Activated CD4-positive, alpha-beta memory T cell treated with anti-CD3 and anti-CD28 coated beads, Interleukin-2, amount 10 ng/mL, durations not matched to agents 7 days and 5 days (primary cell): ENCODE data around the gene TOP1. TPM values are rescaled to one million over a fixed set of nuclear protein-coding genes. Genes with fewer than 3 reads are reported as not detected.
"Not testable (repeated sequence)": the region's sequence is repeated elsewhere in the genome, so short reads cannot be mapped to it uniquely, and the experiment has no call there.

ENCODE experiments used
- CTCF ChIA-PET: fragments of 350-600 bp; sonication (Branson Sonifier 250); formaldehyde crosslinking; loops from one replicate; lab custom pipeline; 2021; ENCODE audit warnings: antibody characterized with exemption, inconsistent platforms; lab: Charles Lee
- POLR2A ChIA-PET: fragments of 350-600 bp; sonication (Branson Sonifier 250); formaldehyde crosslinking; loops from one replicate; lab custom pipeline; 2021; ENCODE audit warnings: antibody characterized with exemption; lab: Charles Lee
- DNase-seq: peaks from one replicate; pipeline ENCODE4 v3.0.0-alpha.2; 2020
- H3K27ac Mint-ChIP-seq: one replicate; pipeline ENCODE4 v1.8.0; 2021; ENCODE audit warnings: mild to moderate bottlenecking, mixed read lengths
- H3K27me3 Mint-ChIP-seq: one replicate; pipeline ENCODE4 v1.8.0; 2021; ENCODE audit warnings: mixed read lengths
- H3K36me3 Mint-ChIP-seq: one replicate; pipeline ENCODE4 v1.8.0; 2021; ENCODE audit warnings: low read depth, mixed read lengths
- H3K4me1 Mint-ChIP-seq: one replicate; pipeline ENCODE4 v1.8.0; 2021; ENCODE audit warnings: mixed read lengths
- H3K4me3 Mint-ChIP-seq: one replicate; pipeline ENCODE4 v1.8.0; 2021; ENCODE audit warnings: mild to moderate bottlenecking, mixed read lengths
- H3K9me3 Mint-ChIP-seq: one replicate; pipeline ENCODE4 v1.8.0; 2021; ENCODE audit warnings: mixed read lengths
- total RNA-seq, 2 experiments: library from RNA; stranded (reverse); gene quantifications; one replicate each; pipeline ENCODE4 v1.2.3, GENCODE V29; 2021

TOP1 gene
- total RNA-seq, 2 experiments from 2014 or later, result 67.5 to 68.0 TPM

GRCh38 chr20:41110012-41110411, 81.4 kb downstream of the TOP1 start:
- CTCF ChIA-PET, result interaction anchor here (1.2 kb wide), 1 partner anchor 118 kb away, joined by 4 read pairs; no protein-coding TSS in a partner anchor
- Mint-ChIP-seq H3K36me3 (peaks cover 46% of the 10 kb centered on the region), H3K4me3 (no peak overlapping the region), H3K4me1 (no peaks in the 10 kb centered on the region), H3K27ac (no peak overlapping the region), H3K27me3 (no peaks in the 10 kb centered on the region), H3K9me3 (no peaks in the 10 kb centered on the region)
- no peak for DNase-seq
- POLR2A ChIA-PET, result no interaction called here

- ChIA-PET POLR2A (no interaction called here), CTCF (interaction anchor here (1.4 to 2.2 kb wide), 3 partner anchors 11 to 148 kb away, joined by 4 to 10 read pairs (median 4); no protein-coding TSS in a partner anchor)
- Mint-ChIP-seq H3K36me3 (peaks cover 52% of the 10 kb centered on the region), H3K4me1 (no peaks in the 10 kb centered on the region), H3K4me3 (no peak overlapping the region), H3K9me3 (no peaks in the 10 kb centered on the region), H3K27me3 (no peaks in the 10 kb centered on the region), H3K27ac (no peak overlapping the region)
- DNase-seq, result no peak
Measured at GRCh38 chr20:41110930-41111577, 82.4 kb downstream of the TOP1 start.

GRCh38 chr20:41111578-41111951, 82.9 kb downstream of the TOP1 start:
- Mint-ChIP-seq H3K9me3 (no peaks in the 10 kb centered on the region), H3K27me3 (no peaks in the 10 kb centered on the region), H3K36me3 (peaks cover 57% of the 10 kb centered on the region), H3K27ac (no peak overlapping the region), H3K4me3 (no peak overlapping the region), H3K4me1 (no peaks in the 10 kb centered on the region)
- DNase-seq, result no peak
- ChIA-PET POLR2A (no interaction called here), CTCF (interaction anchor here (0.6 to 2.2 kb wide), 4 partner anchors 12 to 149 kb away, joined by 4 to 10 read pairs (median 4); no protein-coding TSS in a partner anchor)

GRCh38 chr20:41116282-41116956, 87.8 kb downstream of the TOP1 start:
- Mint-ChIP-seq H3K4me1 (peaks cover 15% of the 10 kb centered on the region), H3K9me3 (no peaks in the 10 kb centered on the region), H3K4me3 (no peak overlapping the region), H3K36me3 (peaks cover 70% of the 10 kb centered on the region), H3K27ac (no peak overlapping the region), H3K27me3 (no peaks in the 10 kb centered on the region)
- CTCF ChIA-PET, result interaction anchor here (0.7 kb wide), 1 partner anchor 79 kb away, joined by 5 read pairs; no protein-coding TSS in a partner anchor
- POLR2A ChIA-PET, result no interaction called here
- DNase-seq, result no peak

GRCh38 chr20:41118159-41118558, 89.5 kb downstream of the TOP1 start:
- POLR2A ChIA-PET, result not testable (repeated sequence)

GRCh38 chr20:41118632-41119031, 90.0 kb downstream of the TOP1 start:
- CTCF ChIA-PET, result interaction anchor here (1.1 to 1.6 kb wide), 3 partner anchors 16 to 150 kb away, joined by 3 to 6 read pairs (median 4); no protein-coding TSS in a partner anchor
- no peaks in the 10 kb centered on the region for H3K9me3 Mint-ChIP-seq
- no peak for DNase-seq
- POLR2A ChIA-PET, result no interaction called here
- peaks cover 71% of the 10 kb centered on the region for H3K36me3 Mint-ChIP-seq
- no peak overlapping the region for H3K4me3 Mint-ChIP-seq
- no peak overlapping the region for H3K27ac Mint-ChIP-seq
- H3K27me3 Mint-ChIP-seq, result no peaks in the 10 kb centered on the region
- peaks cover 18% of the 10 kb centered on the region for H3K4me1 Mint-ChIP-seq

More at GRCh38 chr20:41118159-41118558, 89.5 kb downstream of the TOP1 start:
- peaks cover 18% of the 10 kb centered on the region for H3K4me1 Mint-ChIP-seq
- H3K9me3 Mint-ChIP-seq, DNase-seq, H3K27ac Mint-ChIP-seq, H3K4me3 Mint-ChIP-seq, H3K27me3 Mint-ChIP-seq: not testable (repeated sequence)
- CTCF ChIA-PET, result interaction anchor here (1.1 to 1.6 kb wide), 4 partner anchors 17 to 149 kb away, joined by 3 to 6 read pairs (median 4); no protein-coding TSS in a partner anchor
- H3K36me3 Mint-ChIP-seq, result peaks cover 71% of the 10 kb centered on the region

- Mint-ChIP-seq H3K4me1 (peaks cover 18% of the 10 kb centered on the region), H3K4me3 (no peak overlapping the region), H3K36me3 (peaks cover 70% of the 10 kb centered on the region), H3K9me3 (no peaks in the 10 kb centered on the region), H3K27ac (no peak overlapping the region), H3K27me3 (no peaks in the 10 kb centered on the region)
- CTCF ChIA-PET, result interaction anchor here (1.0 to 3.8 kb wide), 5 partner anchors 15 to 129 kb away, joined by 3 to 23 read pairs (median 7); no protein-coding TSS in a partner anchor
- DNase-seq, result no peak
- POLR2A ChIA-PET, result interaction anchor here (0.6 to 1.0 kb wide), 2 partner anchors 37 to 81 kb away, joined by 3 to 4 read pairs; no protein-coding TSS in a partner anchor
Measured at GRCh38 chr20:41119614-41120561, 91.3 kb downstream of the TOP1 start.

GRCh38 chr20:41121399-41121798, 92.8 kb downstream of the TOP1 start:
- Mint-ChIP-seq H3K27ac (peak overlapping the region; percentile 53), H3K9me3 (no peaks in the 10 kb centered on the region), H3K4me3 (no peak overlapping the region), H3K27me3 (no peaks in the 10 kb centered on the region), H3K4me1 (peaks cover 18% of the 10 kb centered on the region), H3K36me3 (peaks cover 75% of the 10 kb centered on the region)
- no peak for DNase-seq
- ChIA-PET POLR2A (interaction anchor here (1.0 kb wide), 1 partner anchor 36 kb away, joined by 3 read pairs; no protein-coding TSS in a partner anchor), CTCF (interaction anchor here (0.9 to 3.8 kb wide), 5 partner anchors 13 to 217 kb away, joined by 3 to 23 read pairs (median 9); no protein-coding TSS in a partner anchor)

GRCh38 chr20:41123631-41124030, 95.0 kb downstream of the TOP1 start:
- no peaks in the 10 kb centered on the region for H3K9me3 Mint-ChIP-seq
- H3K36me3 Mint-ChIP-seq, result peaks cover 71% of the 10 kb centered on the region
- H3K27me3 Mint-ChIP-seq, result no peaks in the 10 kb centered on the region
- H3K27ac Mint-ChIP-seq, result no peak overlapping the region
- POLR2A ChIA-PET, result no interaction called here
- CTCF ChIA-PET, result interaction anchor here (3.8 kb wide), 2 partner anchors 11 to 132 kb away, joined by 15 to 23 read pairs; no protein-coding TSS in a partner anchor
- no peak overlapping the region for H3K4me3 Mint-ChIP-seq
- DNase-seq, result no peak
- H3K4me1 Mint-ChIP-seq, result peaks cover 18% of the 10 kb centered on the region

GRCh38 chr20:41124451-41125094, 96.0 kb downstream of the TOP1 start:
- DNase-seq, result no peak
- POLR2A ChIA-PET, result no interaction called here
- H3K36me3 Mint-ChIP-seq, result peaks cover 70% of the 10 kb centered on the region
- H3K27me3 Mint-ChIP-seq, result no peaks in the 10 kb centered on the region
- H3K4me1 Mint-ChIP-seq, result peaks cover 18% of the 10 kb centered on the region
- no peak overlapping the region for H3K27ac Mint-ChIP-seq
- CTCF ChIA-PET, result interaction anchor here (1.0 to 1.4 kb wide), 3 partner anchors 9 to 156 kb away, joined by 3 to 8 read pairs (median 4); no protein-coding TSS in a partner anchor
- no peaks in the 10 kb centered on the region for H3K9me3 Mint-ChIP-seq
- no peak overlapping the region for H3K4me3 Mint-ChIP-seq

- POLR2A ChIA-PET, result no interaction called here
- Mint-ChIP-seq H3K9me3 (no peaks in the 10 kb centered on the region), H3K4me3 (no peak overlapping the region), H3K27ac (no peak overlapping the region), H3K4me1 (peaks cover 14% of the 10 kb centered on the region), H3K27me3 (no peaks in the 10 kb centered on the region), H3K36me3 (peaks cover 62% of the 10 kb centered on the region)
- DNase-seq, result no peak
- CTCF ChIA-PET, result interaction anchor here (1.3 to 1.4 kb wide), 3 partner anchors 8 to 10 kb away, joined by 3 to 8 read pairs (median 7); no protein-coding TSS in a partner anchor
Measured at GRCh38 chr20:41125530-41126457, 97.2 kb downstream of the TOP1 start.
